Kidney (tissue), 14 donors: Measurements from ENCODE around the gene KCNH2. TPM values are rescaled to one million over a fixed set of nuclear protein-coding genes. Genes with fewer than 3 reads are reported as not detected.

ENCODE experiments used
- DNase-seq, 5 donors: peaks; one replicate each; pipeline ENCODE4 v3.0.0-alpha.2; 2013 to 2020
- FAIRE-seq: peaks from 2 replicates; lab custom pipeline; 2012; peaks lifted over from hg19 to GRCh38; lab: Jason Lieb, UNC
- H3K27ac ChIP-seq, 2 donors: one replicate each; pipeline ENCODE4 v1.7.0; 2013; ENCODE audit warnings: low read depth in 2 of 2, low read length in 2 of 2, inconsistent platforms in 1 of 2
- H3K27me3 ChIP-seq: one replicate; pipeline ENCODE4 v1.7.1; 2013; ENCODE audit warnings: low read length, inconsistent platforms; ENCODE audit not compliant: control insufficient read depth, insufficient read depth
- H3K36me3 ChIP-seq, 3 donors: one replicate each; pipeline versions ENCODE4 v1.7.0 to v1.7.1; 2013; ENCODE audit warnings: low read length in 3 of 3, control low read depth in 1 of 3, inconsistent platforms in 1 of 3; ENCODE audit not compliant: insufficient read depth in 3 of 3, control insufficient read depth in 2 of 3
- H3K4me1 ChIP-seq, 3 donors: one replicate each; pipeline versions ENCODE4 v1.7.0 to v1.7.1; 2013; ENCODE audit warnings: low read length in 3 of 3, inconsistent platforms in 1 of 3, low read depth in 1 of 3; ENCODE audit not compliant: control insufficient read depth in 2 of 3, insufficient read depth in 2 of 3
- H3K4me3 ChIP-seq, 3 donors: one replicate each; pipeline versions ENCODE4 v1.7.0 to v1.8.1; 2013; ENCODE audit warnings: low read length in 3 of 3, control low read depth in 1 of 3, inconsistent platforms in 1 of 3
- H3K9ac ChIP-seq, 3 donors: one replicate each; pipeline versions ENCODE4 v1.7.0 to v1.7.1; 2013; ENCODE audit warnings: low read length in 3 of 3, control low read depth in 1 of 3, inconsistent platforms in 1 of 3
- H3K9me3 ChIP-seq, 3 donors: one replicate each; pipeline versions ENCODE4 v1.7.0 to v1.7.1; 2013; ENCODE audit warnings: low read length in 3 of 3, control low read depth in 1 of 3, inconsistent platforms in 1 of 3; ENCODE audit not compliant: control insufficient read depth in 2 of 3, insufficient read depth in 1 of 3
- intact Hi-C: fragments of 100-400 bp; cut with DNase I; formaldehyde crosslinking; loops from one replicate; pipeline ENCODE4 v1.11.1; 2022
- polyA plus RNA-seq: library from polyadenylated mRNA; stranded (reverse); fragments of 350-450 nt; fragmentation: Illumina TruSeq; extraction: RNeasy Lipid Tissue Mini Kit (QIAGEN cat#74804); gene quantifications from one replicate; pipeline ENCODE4 v1.2.3, GENCODE V29; 2014; ENCODE audit warnings: low read depth, low replicate concordance; ENCODE audit not compliant: insufficient read depth
- total RNA-seq: library from RNA; stranded (reverse); fragmentation: NEBNext Ultra II Directional; extraction: Animal tissue kit (Norgen Biotek cat#: 25700); gene quantifications from one replicate; pipeline ENCODE4 v1.2.1, GENCODE V29; 2021
- TF ChIP-seq, protein P1 (sequence below): IDR thresholded peaks from 3 replicates; pipeline ENCODE4 v1.5.1; 2012; ENCODE audit warnings: mild to moderate bottlenecking, moderate library complexity, borderline replicate concordance; ENCODE audit not compliant: insufficient read depth; ENCODE audit errors: extremely low read depth
- donor health status: control.
- donor health status: control.
- donor health status: control.
- donor health status: control.
- donor health status: control.
- donor health status: DM: yes; HTN: yes; CAD: no.
- donor health status: Normal renal cell carcinoma (clear cell type).

KCNH2 gene
- total and polyA plus RNA-seq, 2 donors from 2014 or later: 1.3 to 1.5 TPM

- FAIRE-seq: no peak
- no peaks in the 10 kb centered on the region for H3K27me3 ChIP-seq
- no peaks in the 10 kb centered on the region for H3K9me3 ChIP-seq
- H3K4me3 ChIP-seq: no peak overlapping the region
- H3K27ac ChIP-seq: no peak overlapping the region
- no peaks in the 10 kb centered on the region for H3K36me3 ChIP-seq
- H3K4me1 ChIP-seq: peaks cover 0 to 9% (median 0%) of the 10 kb centered on the region in 3 donors
- intact Hi-C loops: no loop called here
- H3K9ac ChIP-seq: no peak overlapping the region
- TF ChIP-seq, protein P1, sequence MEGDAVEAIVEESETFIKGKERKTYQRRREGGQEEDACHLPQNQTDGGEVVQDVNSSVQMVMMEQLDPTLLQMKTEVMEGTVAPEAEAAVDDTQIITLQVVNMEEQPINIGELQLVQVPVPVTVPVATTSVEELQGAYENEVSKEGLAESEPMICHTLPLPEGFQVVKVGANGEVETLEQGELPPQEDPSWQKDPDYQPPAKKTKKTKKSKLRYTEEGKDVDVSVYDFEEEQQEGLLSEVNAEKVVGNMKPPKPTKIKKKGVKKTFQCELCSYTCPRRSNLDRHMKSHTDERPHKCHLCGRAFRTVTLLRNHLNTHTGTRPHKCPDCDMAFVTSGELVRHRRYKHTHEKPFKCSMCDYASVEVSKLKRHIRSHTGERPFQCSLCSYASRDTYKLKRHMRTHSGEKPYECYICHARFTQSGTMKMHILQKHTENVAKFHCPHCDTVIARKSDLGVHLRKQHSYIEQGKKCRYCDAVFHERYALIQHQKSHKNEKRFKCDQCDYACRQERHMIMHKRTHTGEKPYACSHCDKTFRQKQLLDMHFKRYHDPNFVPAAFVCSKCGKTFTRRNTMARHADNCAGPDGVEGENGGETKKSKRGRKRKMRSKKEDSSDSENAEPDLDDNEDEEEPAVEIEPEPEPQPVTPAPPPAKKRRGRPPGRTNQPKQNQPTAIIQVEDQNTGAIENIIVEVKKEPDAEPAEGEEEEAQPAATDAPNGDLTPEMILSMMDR: no peak
- peak in 2 of 5 donors; percentile 25 to 59 for DNase-seq
Observed at GRCh38 chr7:150954201-150954985, 23.7 kb downstream of the KCNH2 start.

GRCh38 chr7:150953061-150953997, 24.8 kb downstream of the KCNH2 start:
- H3K9me3 ChIP-seq: no peaks in the 10 kb centered on the region
- TF ChIP-seq, protein P1: no peak
- no peaks in the 10 kb centered on the region for H3K27me3 ChIP-seq
- H3K4me3 ChIP-seq: no peak overlapping the region
- H3K9ac ChIP-seq: no peak overlapping the region
- FAIRE-seq (no peak), DNase-seq (peak in 2 of 5 donors; percentile 36 to 38)
- H3K27ac ChIP-seq: no peak overlapping the region
- H3K4me1 ChIP-seq: peaks cover 0 to 9% (median 0%) of the 10 kb centered on the region in 3 donors
- intact Hi-C loops: no loop called here
- no peaks in the 10 kb centered on the region for H3K36me3 ChIP-seq

DNA sequence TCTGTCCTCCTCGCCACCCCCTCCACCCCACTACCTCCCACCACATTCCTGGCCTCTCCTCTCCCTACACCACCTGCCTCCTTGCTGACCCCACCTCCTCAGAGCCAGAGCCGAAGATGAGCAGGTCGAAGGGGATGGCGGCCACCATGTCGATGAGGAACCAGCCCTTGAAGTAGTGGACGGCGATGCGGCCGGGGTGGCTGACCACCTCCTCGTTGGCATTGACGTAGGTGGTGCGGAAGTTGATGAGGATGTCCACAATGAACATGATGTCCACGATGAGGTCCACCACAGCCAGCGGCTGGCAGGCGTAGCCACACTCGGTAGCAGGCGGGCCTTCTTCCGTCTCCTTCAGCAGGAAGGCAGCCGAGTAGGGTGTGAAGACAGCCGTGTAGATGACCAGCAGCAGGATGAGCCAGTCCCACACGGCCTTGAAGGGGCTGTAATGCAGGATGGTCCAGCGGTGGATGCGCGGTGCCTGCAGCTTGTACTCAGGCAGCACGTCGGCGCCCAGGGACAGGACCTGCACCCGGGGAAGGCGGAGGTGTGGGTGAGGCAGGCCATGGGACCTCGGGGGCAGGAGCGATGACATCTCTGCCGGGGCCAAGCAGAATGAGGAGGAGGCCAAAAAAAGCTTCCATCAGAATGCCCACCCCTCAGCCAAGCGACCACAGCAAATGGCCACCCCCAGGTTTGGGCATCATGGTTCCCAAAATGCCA, 25.6 kb downstream of the KCNH2 start:
- Histone ChIP-seq H3K4me1 (peaks cover 0 to 9% (median 0%) of the 10 kb centered on the region in 3 donors), H3K36me3 (no peaks in the 10 kb centered on the region), H3K27me3 (no peaks in the 10 kb centered on the region), H3K27ac (no peak overlapping the region), H3K9ac (no peak overlapping the region), H3K9me3 (no peaks in the 10 kb centered on the region), H3K4me3 (no peak overlapping the region)
- TF ChIP-seq, protein P1: no peak
- FAIRE-seq: no peak
- intact Hi-C loops: no loop called here
- peak in 1 of 5 donors; percentile 59 for DNase-seq
